Kidney (tissue), 14 donors: ENCODE measurements around the gene CRYBG1. TPM values are rescaled to one million over a fixed set of nuclear protein-coding genes. Genes with fewer than 3 reads are reported as not detected.

ENCODE experiments used
- DNase-seq, 5 donors: peaks; one replicate each; pipeline ENCODE4 v3.0.0-alpha.2; 2013 to 2020
- FAIRE-seq: peaks from 2 replicates; lab custom pipeline; 2012; peaks lifted over from hg19 to GRCh38; lab: Jason Lieb, UNC
- H3K27ac ChIP-seq, 2 donors: one replicate each; pipeline ENCODE4 v1.7.0; 2013; ENCODE audit warnings: low read depth in 2 of 2, low read length in 2 of 2, inconsistent platforms in 1 of 2
- H3K27me3 ChIP-seq: one replicate; pipeline ENCODE4 v1.7.1; 2013; ENCODE audit warnings: low read length, inconsistent platforms; ENCODE audit not compliant: control insufficient read depth, insufficient read depth
- H3K36me3 ChIP-seq, 3 donors: one replicate each; pipeline versions ENCODE4 v1.7.0 to v1.7.1; 2013; ENCODE audit warnings: low read length in 3 of 3, control low read depth in 1 of 3, inconsistent platforms in 1 of 3; ENCODE audit not compliant: insufficient read depth in 3 of 3, control insufficient read depth in 2 of 3
- H3K4me1 ChIP-seq, 3 donors: one replicate each; pipeline versions ENCODE4 v1.7.0 to v1.7.1; 2013; ENCODE audit warnings: low read length in 3 of 3, inconsistent platforms in 1 of 3, low read depth in 1 of 3; ENCODE audit not compliant: control insufficient read depth in 2 of 3, insufficient read depth in 2 of 3
- H3K4me3 ChIP-seq, 3 donors: one replicate each; pipeline versions ENCODE4 v1.7.0 to v1.8.1; 2013; ENCODE audit warnings: low read length in 3 of 3, control low read depth in 1 of 3, inconsistent platforms in 1 of 3
- H3K9ac ChIP-seq, 3 donors: one replicate each; pipeline versions ENCODE4 v1.7.0 to v1.7.1; 2013; ENCODE audit warnings: low read length in 3 of 3, control low read depth in 1 of 3, inconsistent platforms in 1 of 3
- H3K9me3 ChIP-seq, 3 donors: one replicate each; pipeline versions ENCODE4 v1.7.0 to v1.7.1; 2013; ENCODE audit warnings: low read length in 3 of 3, control low read depth in 1 of 3, inconsistent platforms in 1 of 3; ENCODE audit not compliant: control insufficient read depth in 2 of 3, insufficient read depth in 1 of 3
- CTCF ChIP-seq: IDR thresholded peaks from 3 replicates; pipeline ENCODE4 v1.5.1; 2012; ENCODE audit warnings: mild to moderate bottlenecking, moderate library complexity, borderline replicate concordance; ENCODE audit not compliant: insufficient read depth; ENCODE audit errors: extremely low read depth
- intact Hi-C: fragments of 100-400 bp; cut with DNase I; formaldehyde crosslinking; loops from one replicate; pipeline ENCODE4 v1.11.1; 2022
- polyA plus RNA-seq: library from polyadenylated mRNA; stranded (reverse); fragments of 350-450 nt; fragmentation: Illumina TruSeq; extraction: RNeasy Lipid Tissue Mini Kit (QIAGEN cat#74804); gene quantifications from one replicate; pipeline ENCODE4 v1.2.3, GENCODE V29; 2014; ENCODE audit warnings: low read depth, low replicate concordance; ENCODE audit not compliant: insufficient read depth
- total RNA-seq: library from RNA; stranded (reverse); fragmentation: NEBNext Ultra II Directional; extraction: Animal tissue kit (Norgen Biotek cat#: 25700); gene quantifications from one replicate; pipeline ENCODE4 v1.2.1, GENCODE V29; 2021
- donor health status: control.
- donor health status: control.
- donor health status: control.
- donor health status: control.
- donor health status: control.
- donor health status: DM: yes; HTN: yes; CAD: no.
- donor health status: Normal renal cell carcinoma (clear cell type).

CRYBG1 gene
- total and polyA plus RNA-seq, 2 donors from 2014 or later, result 7.0 to 32.6 TPM

- intact Hi-C loops, result no loop called here
- H3K36me3 ChIP-seq, result no peaks in the 10 kb centered on the region
- FAIRE-seq (no peak), DNase-seq (no peak)
- no peaks in the 10 kb centered on the region for H3K9me3 ChIP-seq
- H3K27ac ChIP-seq, result no peak overlapping the region
- no peak overlapping the region for H3K9ac ChIP-seq
- H3K4me3 ChIP-seq, result no peak overlapping the region
- no peak for TF ChIP-seq CTCF
- H3K27me3 ChIP-seq, result no peaks in the 10 kb centered on the region
- H3K4me1 ChIP-seq, result no peaks in the 10 kb centered on the region
Measured at GRCh38 chr6:106470316-106470715, 109.8 kb downstream of the CRYBG1 start.

DNA sequence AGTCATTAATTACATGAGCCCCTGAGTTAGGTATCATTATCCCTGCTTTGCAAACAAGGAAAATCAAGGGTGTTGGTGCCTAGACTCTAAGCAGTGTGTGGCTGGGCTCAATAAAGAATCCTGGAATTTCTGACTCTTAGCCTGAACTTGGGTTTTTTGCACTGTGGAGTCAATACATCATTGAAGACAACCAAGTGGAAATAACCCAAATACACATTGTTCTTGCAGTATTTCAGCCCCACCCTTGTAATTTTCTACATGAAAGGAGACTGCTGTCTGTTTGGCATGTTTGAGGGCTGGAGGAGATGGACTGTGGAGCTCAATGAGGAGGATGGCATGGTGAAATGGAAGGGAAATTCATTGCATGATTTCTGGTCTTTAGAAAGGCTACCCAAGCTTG is 110.3 kb downstream of the CRYBG1 start:
- Histone ChIP-seq H3K36me3 (no peaks in the 10 kb centered on the region), H3K4me3 (no peak overlapping the region), H3K9me3 (no peaks in the 10 kb centered on the region), H3K9ac (no peak overlapping the region), H3K4me1 (no peaks in the 10 kb centered on the region), H3K27ac (no peak overlapping the region), H3K27me3 (no peaks in the 10 kb centered on the region)
- TF ChIP-seq CTCF, result no peak
- DNase-seq, result no peak
- FAIRE-seq, result no peak
- intact Hi-C loops, result no loop called here

GRCh38 chr6:106473812-106474211 is 113.3 kb downstream of the CRYBG1 start:
- Histone ChIP-seq H3K9ac (no peak overlapping the region), H3K27ac (no peak overlapping the region), H3K36me3 (no peaks in the 10 kb centered on the region), H3K4me3 (no peak overlapping the region), H3K27me3 (no peaks in the 10 kb centered on the region), H3K4me1 (peaks cover 0 to 6% (median 5%) of the 10 kb centered on the region in 3 donors), H3K9me3 (no peaks in the 10 kb centered on the region)
- no peak for TF ChIP-seq CTCF
- DNase-seq (no peak), FAIRE-seq (no peak)
- intact Hi-C loops, result no loop called here

DNA sequence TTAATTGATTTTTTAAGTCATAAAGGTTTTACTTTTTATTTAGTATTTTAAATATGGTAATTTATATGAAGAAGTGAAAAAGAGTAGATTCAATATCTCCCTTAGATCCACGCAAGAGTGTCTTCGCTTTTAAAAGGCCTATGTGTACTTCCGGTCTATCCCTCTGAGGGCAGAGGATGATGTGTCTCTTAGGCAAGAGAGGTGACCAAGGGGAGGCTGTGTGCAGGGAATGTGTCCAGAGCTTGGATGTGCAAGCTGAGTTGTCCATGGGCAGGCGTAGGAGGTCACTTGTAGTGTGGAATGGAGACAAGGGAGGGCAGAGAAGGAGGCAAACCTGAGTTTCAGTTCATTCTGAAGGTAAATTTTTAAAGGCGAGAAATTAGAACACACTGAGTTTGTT is 113.9 kb downstream of the CRYBG1 start:
- FAIRE-seq, result no peak
- Histone ChIP-seq H3K27ac (no peak overlapping the region), H3K36me3 (no peaks in the 10 kb centered on the region), H3K4me1 (peaks cover 0 to 6% (median 5%) of the 10 kb centered on the region in 3 donors), H3K27me3 (no peaks in the 10 kb centered on the region), H3K9me3 (no peaks in the 10 kb centered on the region), H3K9ac (no peak overlapping the region), H3K4me3 (no peak overlapping the region)
- TF ChIP-seq CTCF, result no peak
- no peak for DNase-seq
- intact Hi-C loops, result no loop called here
